Skin of body (tissue), 2 donors: ENCODE data around the gene SEC22C. TPM values are rescaled to one million over a fixed set of nuclear protein-coding genes. Genes with fewer than 3 reads are reported as not detected.
"Not testable (repeated sequence)": the region's sequence is repeated elsewhere in the genome, so short reads cannot be mapped to it uniquely, and the experiment has no call there.

Experiments used
- DNase-seq: peaks from one replicate; lab custom pipeline; 2025; lab: John Stamatoyannopoulos, UW
- total RNA-seq: library from RNA; depleted of rRNA; stranded (reverse); fragments of >200 nt; gene quantifications from one replicate; pipeline ENCODE4 v1.2.3, GENCODE V29; 2014

Gene SEC22C, protein sequence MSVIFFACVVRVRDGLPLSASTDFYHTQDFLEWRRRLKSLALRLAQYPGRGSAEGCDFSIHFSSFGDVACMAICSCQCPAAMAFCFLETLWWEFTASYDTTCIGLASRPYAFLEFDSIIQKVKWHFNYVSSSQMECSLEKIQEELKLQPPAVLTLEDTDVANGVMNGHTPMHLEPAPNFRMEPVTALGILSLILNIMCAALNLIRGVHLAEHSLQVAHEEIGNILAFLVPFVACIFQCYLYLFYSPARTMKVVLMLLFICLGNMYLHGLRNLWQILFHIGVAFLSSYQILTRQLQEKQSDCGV
- total RNA-seq: 31.2 TPM

DNA sequence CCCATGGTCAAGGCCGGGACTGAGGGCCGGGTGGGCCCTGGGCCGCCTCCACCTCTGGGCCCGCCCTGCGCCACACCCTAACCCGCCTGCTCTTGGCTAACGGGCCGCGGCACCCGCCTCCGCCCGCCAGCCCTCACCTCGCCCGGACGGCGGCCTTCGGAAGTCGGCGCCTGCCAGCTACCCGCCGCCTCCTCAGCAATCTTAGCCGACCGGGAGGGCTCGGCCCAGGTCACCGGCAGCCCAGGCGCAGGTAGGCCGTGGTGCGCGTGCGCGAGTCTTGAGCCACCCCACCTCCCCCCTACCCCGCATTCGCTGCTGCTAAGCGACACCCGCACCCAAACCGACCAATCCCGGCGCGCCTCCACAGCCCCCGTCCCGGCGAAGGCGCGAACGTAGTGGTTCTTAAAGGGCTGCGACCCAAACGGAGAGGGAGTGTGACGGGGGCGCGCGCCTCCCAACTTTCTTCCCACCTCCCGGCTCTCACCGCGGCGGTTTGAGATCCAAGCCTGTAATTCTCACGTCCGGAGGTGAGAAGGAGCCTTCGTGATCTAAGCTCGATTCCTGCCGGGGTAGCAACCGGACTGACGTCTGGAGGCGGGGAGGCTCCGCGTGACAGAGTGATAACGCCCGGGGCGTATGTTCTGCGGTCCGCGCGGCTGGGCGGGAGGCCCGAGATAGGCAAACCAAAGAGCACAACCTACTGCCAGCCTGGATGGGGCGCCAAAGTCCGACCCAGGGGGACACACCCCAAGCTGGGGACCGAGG is at the start of gene SEC22C:
SEC22C (minus strand) TSS at position 259 of the 765 bp plus-strand sequence. CDS start 12,921 bp downstream, outside the sequence.
- DNase-seq: peak; percentile 91

DNA sequence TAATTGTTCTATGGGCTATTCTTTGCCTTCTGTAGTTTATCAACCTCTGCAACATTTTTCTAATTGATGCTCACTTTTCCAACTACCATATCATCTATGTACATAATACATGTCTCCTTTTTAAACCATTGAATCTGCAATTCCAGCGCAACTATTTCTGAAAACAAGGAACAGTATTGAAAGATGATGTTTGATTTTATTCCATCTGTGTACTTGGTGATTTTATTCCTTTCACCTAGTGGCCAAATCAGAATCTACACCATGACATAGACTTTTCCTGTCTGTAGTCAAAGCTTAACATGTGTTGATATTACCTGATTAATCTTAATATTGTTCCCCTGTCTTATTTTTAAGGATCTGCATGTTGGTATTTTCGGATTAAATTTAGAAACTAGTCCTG is 31.7 kb upstream of the SEC22C start:
- DNase-seq: no peak

DNA sequence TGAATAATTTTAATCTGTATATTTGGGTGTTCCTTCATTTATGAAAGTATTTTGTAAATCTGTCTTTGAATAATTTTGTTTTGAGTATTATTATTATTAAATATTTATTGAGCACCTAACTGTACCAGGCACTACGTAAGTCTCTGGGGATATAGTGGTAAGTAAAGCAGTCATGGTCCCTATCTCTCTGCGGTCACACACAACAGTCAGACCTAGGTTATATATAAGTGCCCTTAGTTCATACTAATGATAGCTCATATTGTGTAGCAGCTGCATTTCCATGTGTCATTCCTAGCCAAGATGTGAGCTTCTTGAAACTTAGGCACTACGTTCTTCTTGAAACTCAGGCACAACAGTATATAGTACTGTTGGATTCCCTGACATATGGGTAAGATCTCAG is 31.2 kb upstream of the SEC22C start:
- no peak for DNase-seq

DNA sequence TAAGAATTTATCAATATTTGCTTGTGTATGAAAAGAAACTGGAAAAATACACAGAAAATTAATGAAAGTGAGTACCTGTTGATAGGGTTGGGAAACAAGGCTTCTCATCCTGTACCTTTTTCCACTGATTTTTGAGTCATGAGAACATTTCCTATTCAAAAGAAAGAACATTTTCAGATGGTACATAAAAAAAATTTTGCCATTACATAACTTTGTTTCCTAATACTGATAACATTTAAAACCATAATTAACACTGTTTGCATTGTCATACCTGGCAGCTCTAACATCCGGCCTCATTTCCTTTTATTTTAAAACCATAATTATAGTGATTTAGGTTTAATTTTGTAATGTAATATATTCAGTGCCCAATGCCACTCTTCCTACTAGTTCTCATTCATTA is 30.4 kb upstream of the SEC22C start:
- DNase-seq: no peak

DNA sequence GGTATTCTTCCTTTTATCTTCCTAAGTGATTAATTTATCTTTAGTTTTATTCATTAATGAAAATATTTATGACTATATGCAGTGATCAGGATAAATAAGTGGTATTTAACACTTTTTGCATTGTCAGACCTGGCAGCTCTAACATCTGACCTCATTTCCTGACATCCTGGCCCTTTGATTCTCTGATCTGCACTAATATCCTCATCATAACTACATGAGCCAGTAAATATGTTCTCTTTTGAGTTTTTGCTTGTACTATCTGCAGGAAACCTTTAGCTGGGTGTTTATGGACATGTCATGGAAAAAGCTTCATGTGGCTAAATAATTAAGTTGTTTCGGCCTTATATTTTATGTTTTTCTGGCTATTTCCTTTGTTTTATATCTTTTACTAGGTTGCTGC is 29.2 kb upstream of the SEC22C start:
- DNase-seq: peak; percentile 4

DNA sequence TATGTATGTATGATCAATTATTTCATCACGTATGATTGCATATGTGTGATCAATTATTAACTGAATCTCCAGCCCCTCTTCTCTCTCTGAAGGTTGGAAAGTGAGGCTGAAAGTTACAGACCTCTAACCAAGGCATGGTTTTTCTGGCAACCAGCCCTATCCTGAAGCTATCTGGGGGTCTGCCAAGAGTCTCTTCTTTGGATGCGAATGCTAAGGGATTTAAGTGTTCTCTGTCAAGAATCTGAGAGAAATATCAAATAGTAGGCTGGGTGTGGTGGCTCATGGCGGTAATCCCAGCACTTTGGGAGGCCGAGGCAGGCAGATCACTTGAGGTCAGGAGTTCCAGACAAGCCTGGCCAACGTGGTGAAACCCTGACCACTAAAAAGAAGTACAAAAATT is 26.8 kb upstream of the SEC22C start:
- DNase-seq: peak; percentile 8

DNA sequence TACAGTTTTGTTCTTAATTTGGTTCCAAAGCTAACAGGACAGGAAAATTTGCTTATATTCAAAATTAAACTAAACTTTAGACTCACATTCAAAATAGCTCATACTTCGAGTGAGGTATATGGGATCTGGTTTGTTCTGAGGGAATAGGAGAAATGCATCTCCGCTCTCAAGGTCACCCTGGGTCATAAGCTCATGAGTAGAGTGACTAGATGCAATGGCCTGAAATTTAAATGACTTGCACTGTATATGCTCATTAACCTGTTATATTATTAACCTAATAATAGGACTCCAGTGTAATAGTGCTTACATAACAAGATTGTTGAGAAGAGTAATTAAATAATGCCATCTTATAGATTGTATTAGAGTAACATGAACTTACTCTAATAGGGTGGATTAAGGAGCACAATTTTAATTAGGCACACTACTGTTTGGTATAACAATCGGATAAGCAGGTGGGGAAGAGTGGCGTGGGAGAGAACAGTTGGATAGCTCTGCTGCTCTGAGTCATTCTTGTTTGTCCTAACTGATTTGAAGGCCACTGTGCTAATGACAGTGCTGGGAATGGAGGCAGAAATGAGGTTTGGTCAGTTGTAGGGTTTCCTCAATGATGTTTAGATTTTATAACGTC is 23.9 kb upstream of the SEC22C start:
- no peak for DNase-seq

DNA sequence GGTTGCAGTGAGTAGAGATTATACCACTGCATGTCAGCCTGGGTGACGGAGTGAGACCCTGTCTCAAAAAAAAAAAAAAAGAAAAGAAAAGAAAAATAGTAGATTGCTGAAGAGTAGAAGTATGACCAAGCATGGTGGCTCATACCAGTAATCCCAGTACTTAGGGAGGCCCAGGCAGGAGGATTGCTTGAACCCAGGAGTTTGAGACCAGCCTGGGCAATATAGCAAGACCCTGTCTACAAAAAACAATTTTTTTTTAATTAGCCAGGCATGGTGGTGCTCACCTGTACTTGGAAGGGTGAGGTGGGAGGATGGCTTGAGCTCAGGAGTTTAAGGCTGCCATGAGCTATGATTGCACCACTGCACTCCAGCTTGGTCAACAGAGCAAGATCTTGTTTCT is 21.2 kb upstream of the SEC22C start:
- no peak for DNase-seq

DNA sequence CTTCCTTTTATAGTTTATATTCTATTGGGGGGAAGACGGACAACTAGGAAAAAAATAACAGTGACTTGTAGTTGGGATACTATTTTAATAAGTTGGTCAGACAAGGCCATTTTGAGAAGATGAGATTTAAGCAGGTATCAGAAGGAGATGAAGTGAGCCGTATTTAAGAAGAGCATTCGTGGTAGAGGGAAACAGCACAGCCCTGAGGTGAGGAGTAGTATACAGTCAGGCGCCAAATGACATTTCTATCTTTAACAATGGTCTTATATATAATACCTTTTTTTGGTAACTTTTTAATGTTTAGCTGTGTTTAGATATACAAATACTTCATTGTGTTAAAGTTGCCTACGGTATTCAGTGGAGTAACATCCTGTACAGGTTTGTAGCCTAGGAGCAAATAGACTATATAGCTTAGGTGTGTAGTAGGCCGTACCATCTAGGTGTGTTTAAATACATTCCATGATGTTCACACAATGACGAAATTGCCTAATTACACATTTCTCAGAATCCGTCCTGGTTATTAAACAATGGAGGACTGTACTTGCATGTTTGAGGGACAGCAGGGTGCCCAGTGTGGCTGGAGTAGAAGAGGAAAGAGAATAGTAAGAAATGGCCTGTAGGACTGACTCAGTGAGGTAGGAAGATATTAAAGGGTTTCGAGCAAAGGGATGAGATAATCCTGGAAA is 20.3 kb upstream of the SEC22C start:
- DNase-seq: no peak

DNA sequence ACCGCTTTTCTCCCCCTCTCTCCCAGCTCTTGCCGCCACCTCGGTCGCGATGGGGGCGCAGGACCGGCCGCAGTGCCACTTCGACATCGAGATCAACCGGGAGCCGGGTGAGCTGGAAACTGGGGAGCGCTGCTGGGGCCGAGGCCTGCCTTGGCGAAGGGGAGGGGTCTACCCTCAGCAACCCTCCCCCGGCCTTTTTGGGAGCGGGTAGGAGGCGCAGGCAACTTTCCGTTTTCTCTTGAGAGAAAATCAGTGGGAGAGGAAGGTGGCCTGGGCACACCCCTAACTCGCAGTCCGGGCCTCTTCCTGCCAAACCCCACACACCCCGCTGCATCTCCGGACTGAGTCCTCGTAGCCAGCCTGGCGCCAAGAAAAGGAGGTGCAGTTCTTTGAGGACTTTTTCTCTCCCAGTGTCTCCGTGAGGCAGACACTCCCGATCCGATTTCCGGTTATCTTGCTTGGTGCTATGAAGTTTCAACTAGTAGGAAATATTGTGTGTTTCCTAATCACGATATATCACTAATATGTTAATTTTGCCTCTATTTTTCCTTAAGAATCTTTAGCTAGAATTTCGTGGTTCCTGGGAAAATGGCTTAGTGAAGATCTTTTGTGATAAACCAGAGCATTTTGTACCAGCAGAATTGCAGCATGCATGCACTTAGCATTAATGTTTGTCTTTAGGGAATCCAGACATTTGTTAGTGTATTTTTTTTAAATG is 19.4 kb upstream of the SEC22C start:
- DNase-seq: peak; percentile 63

DNA sequence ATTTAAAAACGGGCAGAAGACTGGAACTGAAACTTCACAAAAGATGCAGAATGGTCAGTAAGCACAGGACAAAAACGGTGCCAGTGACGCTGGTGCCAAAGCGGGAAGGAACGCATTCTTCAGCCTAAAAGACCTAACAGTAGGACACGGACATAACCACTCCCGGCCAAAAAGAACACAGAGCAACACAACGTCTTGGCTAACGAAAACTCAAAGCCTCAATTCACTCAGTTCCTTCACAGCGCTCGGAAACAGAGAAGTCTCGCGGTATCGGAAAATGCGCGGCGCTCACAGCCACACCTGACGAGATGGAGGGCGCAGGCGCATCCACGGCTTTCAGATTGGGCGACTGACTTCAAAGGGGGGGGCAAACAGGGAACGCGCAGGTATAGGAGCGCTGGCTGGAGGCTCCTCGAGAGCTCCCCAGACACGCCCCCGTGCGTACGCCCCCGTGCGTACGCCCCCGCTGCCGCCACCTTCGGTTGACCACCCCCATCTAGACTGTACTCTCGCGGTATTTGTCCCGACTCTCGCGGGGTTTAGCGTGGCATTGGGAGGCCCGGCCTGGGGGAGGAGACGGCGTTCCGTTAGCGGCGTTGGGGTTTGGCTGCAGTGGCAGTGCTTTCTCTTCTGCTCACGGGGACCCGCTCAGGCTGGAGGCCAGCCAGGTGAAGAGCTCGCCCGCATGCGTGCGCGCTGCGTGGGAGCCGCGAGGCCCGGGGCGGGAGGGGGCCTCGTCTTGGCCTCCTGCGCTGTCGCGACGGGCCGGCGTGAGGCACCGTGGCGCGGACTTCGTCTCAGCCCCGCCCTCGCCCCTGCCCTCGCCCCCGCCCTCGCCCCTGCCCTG is 18.6 kb upstream of the SEC22C start, which contains the start of gene NKTR:
NKTR (plus strand) TSS at position 576 of the 847 bp plus-strand sequence. CDS start 321 bp downstream, outside the sequence.
- DNase-seq: peak; percentile 98

DNA sequence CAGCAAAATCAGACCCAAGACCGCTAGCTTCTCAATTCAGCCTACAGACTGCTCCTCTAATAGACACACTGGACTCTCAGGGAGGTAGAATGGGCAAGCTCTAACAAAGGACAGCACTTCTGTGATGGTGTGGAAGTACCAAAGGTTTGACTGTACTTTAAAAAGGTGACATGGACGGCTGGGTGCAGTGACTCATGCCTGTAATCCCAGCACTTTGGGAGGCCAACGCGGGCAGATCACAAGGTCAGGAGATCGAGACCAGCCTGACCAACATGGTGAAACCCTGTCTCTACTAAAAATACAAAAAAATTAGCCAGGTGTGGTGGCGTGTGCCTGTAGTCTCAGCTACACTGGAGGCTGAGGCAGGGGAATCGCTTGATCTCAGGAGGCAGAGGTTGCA is 15.3 kb upstream of the SEC22C start:
- DNase-seq: not testable (repeated sequence)

DNA sequence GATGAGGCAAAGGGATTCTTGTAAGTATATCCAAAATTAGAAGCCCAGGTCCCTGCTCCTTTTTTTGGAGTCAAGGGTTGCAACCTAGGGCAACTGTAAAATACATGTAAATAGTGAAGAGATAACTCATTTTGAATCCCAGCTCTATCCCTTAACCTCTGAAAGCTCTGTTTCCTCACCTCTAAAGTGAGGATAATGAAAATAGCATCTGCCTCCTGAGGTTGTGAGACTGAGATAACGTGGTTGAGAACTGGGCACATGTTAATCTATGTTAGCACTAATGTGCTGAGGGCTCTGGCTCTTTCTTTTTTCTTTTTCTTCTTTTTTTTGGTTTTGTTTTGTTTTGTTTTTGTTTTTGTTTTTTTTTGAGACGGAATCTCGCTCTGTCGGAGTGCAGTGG is 13.9 kb upstream of the SEC22C start:
- no peak for DNase-seq

DNA sequence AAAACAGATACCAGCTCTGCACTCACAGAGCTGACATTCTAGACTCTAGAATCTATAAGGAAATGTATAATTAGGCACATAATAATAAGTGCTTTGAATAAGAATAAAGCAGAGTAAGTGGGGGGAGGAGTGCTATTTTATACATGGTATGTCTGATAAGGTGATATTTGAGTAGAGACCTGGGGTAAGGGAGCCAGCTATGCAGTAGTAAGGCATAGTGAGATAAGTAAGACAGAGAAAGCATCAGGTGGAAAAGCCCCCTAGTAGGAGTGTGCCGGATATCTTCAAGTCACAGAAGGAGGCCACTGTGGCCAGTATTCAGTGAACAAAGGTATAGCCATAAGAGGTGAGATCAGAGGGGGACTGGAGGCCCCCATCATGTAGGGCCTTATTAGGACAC is 11.9 kb upstream of the SEC22C start:
- DNase-seq: no peak

DNA sequence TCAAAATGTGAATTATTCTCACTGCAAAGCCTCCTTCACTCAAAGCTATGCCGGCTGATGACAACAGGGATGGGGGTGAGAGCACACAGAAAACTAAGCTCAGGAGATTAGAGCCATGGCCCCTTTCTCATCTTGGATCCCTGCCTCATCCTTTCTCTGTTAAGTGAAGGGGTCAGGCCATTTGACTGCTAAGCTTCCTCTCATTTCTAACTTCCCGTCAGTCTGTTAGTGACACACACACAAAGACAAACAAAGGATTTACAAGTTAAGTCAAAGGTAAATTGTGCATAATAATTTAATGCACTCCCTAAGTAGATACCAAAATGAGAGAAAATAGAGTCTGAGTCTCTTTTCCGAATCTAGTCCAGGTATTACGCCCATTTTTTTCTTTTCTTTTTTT is 10.0 kb upstream of the SEC22C start:
- DNase-seq: no peak

DNA sequence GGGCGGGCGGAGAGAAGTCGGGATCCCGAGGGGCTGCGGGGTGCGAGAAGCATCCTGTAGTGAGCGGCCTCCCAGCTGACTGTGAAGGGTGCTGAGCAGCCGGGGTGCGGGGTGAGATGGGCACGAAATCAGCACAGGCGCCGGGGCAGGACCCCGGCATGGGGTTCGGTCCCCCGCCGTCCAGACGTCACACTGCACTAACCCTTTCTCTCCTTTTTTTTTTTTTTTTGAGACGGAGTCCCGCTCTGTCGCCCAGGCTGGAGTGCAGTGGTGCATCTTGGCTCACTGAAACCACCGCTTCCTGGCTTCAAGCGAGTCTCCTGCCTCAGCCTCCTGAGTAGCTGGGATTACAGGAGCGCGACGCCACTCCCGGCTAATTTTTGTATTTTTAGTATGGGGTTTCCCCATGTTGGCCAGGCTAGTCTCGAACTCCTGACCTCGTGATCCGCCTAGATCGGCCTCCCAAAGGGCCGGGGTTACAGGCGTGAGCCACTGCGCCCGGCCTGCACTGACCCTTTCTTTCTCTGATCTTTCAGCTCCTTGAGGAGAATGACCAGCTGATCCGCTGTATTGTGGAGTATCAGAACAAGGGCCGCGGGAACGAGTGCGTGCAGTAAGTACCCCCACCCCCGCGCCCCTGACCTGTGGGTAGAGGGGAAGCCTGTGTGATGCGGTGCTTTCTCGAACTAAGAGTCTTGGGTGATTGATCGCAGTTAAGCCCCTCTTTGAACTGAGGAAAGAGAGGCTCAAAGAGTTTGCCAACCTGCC is 9.4 kb upstream of the SEC22C start:
- no peak for DNase-seq

DNA sequence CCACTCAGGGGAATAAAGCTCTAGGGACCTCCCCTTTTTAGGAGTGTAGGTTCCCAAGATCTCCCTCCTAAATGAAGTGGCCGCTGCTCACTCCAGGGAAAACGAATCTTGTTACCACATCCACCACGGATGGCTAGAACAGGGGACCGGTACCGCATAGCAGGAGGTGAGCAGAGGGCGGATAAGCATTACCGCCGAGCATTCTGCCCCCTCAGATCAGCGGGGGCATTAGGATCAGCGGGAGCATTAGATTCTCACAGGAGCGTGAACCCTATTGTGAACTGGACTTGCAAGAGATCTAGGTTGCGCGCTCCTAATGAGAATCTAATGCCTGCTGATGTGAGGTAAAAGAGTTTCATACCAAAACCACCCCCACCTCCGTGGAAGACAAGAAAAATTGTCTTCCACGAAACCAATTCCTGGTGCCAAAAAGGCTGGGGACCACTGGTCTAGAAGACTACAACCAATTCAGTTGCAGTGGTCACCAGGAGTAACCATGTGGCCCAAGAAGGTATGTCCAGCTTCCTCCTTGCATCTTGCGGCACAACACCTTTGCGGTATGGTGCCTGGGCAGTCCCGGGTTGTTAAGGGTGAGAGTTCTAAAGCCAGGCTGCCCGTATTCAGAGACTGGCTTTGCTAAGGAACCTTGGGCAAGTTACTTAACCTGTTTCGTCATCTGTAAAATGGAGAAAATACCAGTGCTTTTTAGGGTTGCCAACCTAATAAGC is 7.8 kb upstream of the SEC22C start:
- no peak for DNase-seq

DNA sequence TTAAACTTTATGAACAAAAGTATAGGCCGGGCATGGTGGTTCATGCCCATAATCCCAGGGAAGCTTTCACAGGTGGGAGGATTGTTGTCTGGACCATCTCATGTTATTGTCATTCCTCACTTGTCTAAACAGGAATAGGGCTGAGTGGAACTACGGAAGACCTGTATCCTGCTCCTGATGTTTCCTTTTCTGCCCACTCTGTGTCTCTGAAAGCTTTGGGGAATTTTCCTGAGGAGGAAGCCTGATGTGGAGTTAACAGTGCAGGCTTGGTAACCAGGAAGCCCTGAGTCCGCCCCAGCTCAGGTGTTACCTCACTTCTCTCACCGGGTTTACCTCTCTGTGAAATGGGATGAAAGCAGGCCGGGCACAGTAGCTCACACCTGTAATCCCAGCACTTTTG is 6.9 kb upstream of the SEC22C start:
- no peak for DNase-seq
